K562 (cell line): ENCODE results near the gene ABCA7. TPM values are rescaled to one million over a fixed set of nuclear protein-coding genes. Genes with fewer than 3 reads are reported as not detected.

Experiments
- BRD9 ChIP-seq: fragments of 450-650 bp; IDR thresholded peaks from 2 replicates; pipeline ENCODE4 v1.6.1; 2018; ENCODE audit warnings: low read depth; ENCODE audit not compliant: partially characterized antibody
- ELF4 ChIP-seq: fragments of 450-650 bp; formaldehyde crosslinking; IDR thresholded peaks from 2 replicates; pipeline ENCODE4 v1.4.0; 2022; ENCODE audit warnings: missing genetic modification characterization
- ELK1 ChIP-seq: sonication (generic); formaldehyde crosslinking; IDR thresholded peaks from 2 replicates; pipeline ENCODE4 v1.8.1; 2022; ENCODE audit warnings: missing genetic modification reagents
- FIP1L1 ChIP-seq: fragments of 200-400 bp; formaldehyde crosslinking; IDR thresholded peaks from 2 replicates; pipeline ENCODE4 v1.6.1; 2018; ENCODE audit warnings: mild to moderate bottlenecking, low read depth, low read length; ENCODE audit not compliant: poor library complexity, severe bottlenecking
- HMGN3 ChIP-seq: IDR thresholded peaks from 2 replicates; pipeline ENCODE4 v1.6.1; 2011; ENCODE audit warnings: borderline replicate concordance, low read depth, mild to moderate bottlenecking, mixed read lengths, low read length; ENCODE audit not compliant: insufficient read length; ENCODE audit errors: extremely low read depth
- MCM2 ChIP-seq: fragments of 450-650 bp; IDR thresholded peaks from 2 replicates; pipeline ENCODE4 v1.6.1; 2017; ENCODE audit warnings: low read depth, mild to moderate bottlenecking
- MLLT1 ChIP-seq, 2 experiments: fragments of 450-650 bp; IDR thresholded peaks; 2 replicates each; pipeline ENCODE4 v1.6.1; 2016
- NELFE ChIP-seq: IDR thresholded peaks from 2 replicates; pipeline ENCODE4 v1.6.1; 2011; ENCODE audit warnings: mild to moderate bottlenecking; ENCODE audit not compliant: insufficient read depth, insufficient read length
- PHTF2 ChIP-seq: fragments of 250-450 bp; sonication (Bioruptor Pico); IDR thresholded peaks from 2 replicates; pipeline ENCODE4 v1.5.0; 2021; ENCODE audit warnings: mild to moderate bottlenecking
- RERE ChIP-seq: sonication (generic); formaldehyde crosslinking; IDR thresholded peaks from 2 replicates; pipeline ENCODE4 v1.8.0; 2023; ENCODE audit warnings: missing genetic modification reagents, mild to moderate bottlenecking, borderline replicate concordance
- THRA ChIP-seq: fragments of 450-650 bp; IDR thresholded peaks from 2 replicates; pipeline ENCODE4 v1.6.1; 2017; ENCODE audit warnings: mild to moderate bottlenecking, moderate library complexity
- U2AF1 ChIP-seq: fragments of 200-400 bp; formaldehyde crosslinking; optimal IDR thresholded peaks from 2 replicates; pipeline ENCODE3; 2017; ENCODE audit warnings: mild to moderate bottlenecking, low read depth, low read length, moderate library complexity
- ZBTB5 ChIP-seq: fragments of 450-650 bp; IDR thresholded peaks from 2 replicates; pipeline ENCODE4 v1.6.1; 2017; ENCODE audit warnings: antibody characterized with exemption
- ZNF224 ChIP-seq: sonication (generic); formaldehyde crosslinking; IDR thresholded peaks from 2 replicates; pipeline ENCODE4 v1.8.0; 2022; ENCODE audit warnings: mild to moderate bottlenecking, missing genetic modification reagents
- ZNF354B ChIP-seq: fragments of 250-450 bp; sonication (Bioruptor Pico); IDR thresholded peaks from 2 replicates; pipeline ENCODE4 v1.4.0; 2020
- ZNF780A ChIP-seq: fragments of 250-450 bp; sonication (Bioruptor Pico); IDR thresholded peaks from 2 replicates; pipeline ENCODE4 v1.5.0; 2021; ENCODE audit warnings: mild to moderate bottlenecking
- polyA plus RNA-seq, 8 experiments: library from polyadenylated mRNA; depleted of rRNA in 4 of 8; stranded (reverse) in 5 of 8; unstranded in 3 of 8; fragments of >200 nt; fragmentation: Nextera tagmentation in 2 of 8; fragmentation: Illumina TruSeq in 1 of 8; extraction: Ambion mirVana in 2 of 8; extraction: Trizol in 1 of 8; gene quantifications; 2 replicates each; pipeline versions ENCODE4 v1.2.1 to v1.2.3, GENCODE V29; 2011 to 2014; ENCODE audit warnings: inconsistent platforms in 1 of 8, missing spikeins in 1 of 8
- total RNA-seq, 7 experiments: library from RNA; depleted of rRNA in 6 of 7; stranded (reverse); fragments of >200 nt in 6 of 7; fragmentation: Illumina TruSeq in 2 of 7; extraction: Trizol in 2 of 7; gene quantifications; 2 replicates each; pipeline versions ENCODE4 v1.2.1 to v1.2.3, GENCODE V29; 2011 to 2021; ENCODE audit warnings: low replicate concordance in 1 of 7

ABCA7 gene
- total and polyA plus RNA-seq, 9 of the 15 experiments (the other 6 are each of a cell fraction or from before 2014, with no cell fraction given) = 2.3 to 96.1 (median 31.2) TPM

GRCh38 chr19:1103708-1104310, 63.9 kb downstream of the ABCA7 start, which contains the start of gene GPX4 (continued):
- TF ChIP-seq MLLT1 (IDR thresholded peaks at IDR 0.05) (peak in 1 of 2 experiments; percentile 22; a peak in 1 of 4 replicates), ZNF780A (CRISPR knock-in tag) (no peak), THRA (no peak), ELF4 (CRISPR knock-in tag) (peak; percentile 60; the same call in 1 of the 2 replicates), MCM2 (no peak), HMGN3 (no peak), PHTF2 (CRISPR knock-in tag) (no peak), FIP1L1 (peak; percentile 63), ELK1 (CRISPR knock-in tag) (no peak), ZBTB5 (no peak), RERE (CRISPR knock-in tag) (no peak), ZNF354B (no peak), NELFE (no peak), U2AF1 (peak; percentile 75), BRD9 (no peak), ZNF224 (CRISPR knock-in tag) (no peak)
